Hypothalamus (tissue), 51 donors: ENCODE results near the gene DESI1.
A peak's percentile ranks its signal among the peaks of the same experiment; 100 is the strongest.
"Not testable (repeated sequence)": the region's sequence is repeated elsewhere in the genome, so short reads cannot be mapped to it uniquely, and the experiment has no call there.

ENCODE experiments used
- DNase-seq, 51 donors: peaks; one replicate each; lab custom pipeline; 2025; lab: John Stamatoyannopoulos, UW

DESI1 gene

DNA sequence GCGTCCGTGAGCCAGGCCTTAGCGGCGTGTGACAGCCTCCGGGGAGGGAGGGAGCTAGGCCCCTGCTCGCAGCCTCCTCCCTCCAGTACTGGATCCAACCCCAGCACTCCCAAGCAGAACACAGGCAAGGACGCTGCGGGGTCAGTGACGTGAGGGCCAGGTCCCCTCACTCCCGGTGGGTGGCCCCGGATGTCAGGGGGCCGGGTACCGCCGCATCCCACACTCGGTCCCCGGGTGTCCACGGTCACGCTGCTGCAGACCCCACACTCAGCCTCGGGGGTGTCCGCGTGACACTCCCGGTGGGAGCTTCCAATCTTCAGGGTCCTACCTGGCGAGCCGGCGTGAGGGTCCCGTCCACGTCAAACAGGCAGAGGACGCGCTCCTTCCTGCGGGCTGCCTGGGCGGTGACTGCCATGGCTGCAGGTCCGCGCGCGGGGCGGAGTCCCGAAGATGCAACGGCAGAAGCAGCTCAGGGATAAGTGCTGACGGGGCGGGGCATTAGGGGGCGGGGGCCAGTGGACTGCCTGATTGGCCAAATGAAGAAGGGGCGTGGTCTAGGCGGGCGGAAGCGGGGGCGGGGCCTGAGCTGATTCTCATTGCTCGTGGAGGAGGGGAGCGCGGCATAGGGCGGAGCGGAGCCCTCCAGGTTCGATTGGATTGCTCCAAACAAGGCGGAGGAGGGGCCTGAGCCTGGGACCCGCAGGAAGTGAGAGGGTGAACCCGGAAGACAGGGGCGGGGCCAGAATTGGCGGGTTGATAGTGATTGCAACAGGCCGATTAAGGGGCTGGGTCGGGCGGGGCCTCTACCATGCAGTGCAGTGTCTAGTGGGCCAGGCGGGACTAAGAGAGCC, 31.2 kb downstream of the DESI1 start, which contains the start of gene PMM1:
PMM1 (minus strand) TSS at position 450 of the 851 bp plus-strand sequence; CDS start at position 415, 35 bp downstream.
- DNase-seq = peak; percentile 67 to 100 (median 99)

- no peak for DNase-seq
These were observed 33.5 kb downstream of the DESI1 start for GRCh38 chr22:41587347-41587723.

DNA sequence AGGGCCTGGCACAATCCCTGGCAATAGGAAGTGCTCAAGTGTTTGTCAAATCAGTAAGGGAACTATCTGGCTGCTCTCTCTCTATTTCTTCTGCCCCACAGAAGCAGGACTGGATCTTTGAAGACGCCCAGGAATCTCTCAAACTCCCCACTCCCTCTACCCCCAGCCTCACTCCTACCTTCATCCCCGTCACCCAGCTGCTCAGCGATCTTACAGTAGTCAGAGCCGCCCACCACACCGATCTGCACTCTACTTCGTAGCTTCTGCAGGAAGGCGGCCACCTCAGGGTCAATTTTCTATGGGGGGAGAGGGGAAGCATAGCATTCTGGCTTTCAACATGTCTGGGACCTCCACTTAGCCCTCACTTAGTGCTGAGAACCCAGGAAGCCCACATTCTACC, 34.9 kb downstream of the DESI1 start:
- DNase-seq = no peak

GRCh38 chr22:41584881-41585280, 36.0 kb downstream of the DESI1 start:
- DNase-seq = no peak

GRCh38 chr22:41582694-41583093, 38.1 kb downstream of the DESI1 start:
- DNase-seq = no peak

GRCh38 chr22:41579997-41580355, 40.9 kb downstream of the DESI1 start:
- DNase-seq = no peak

DNA sequence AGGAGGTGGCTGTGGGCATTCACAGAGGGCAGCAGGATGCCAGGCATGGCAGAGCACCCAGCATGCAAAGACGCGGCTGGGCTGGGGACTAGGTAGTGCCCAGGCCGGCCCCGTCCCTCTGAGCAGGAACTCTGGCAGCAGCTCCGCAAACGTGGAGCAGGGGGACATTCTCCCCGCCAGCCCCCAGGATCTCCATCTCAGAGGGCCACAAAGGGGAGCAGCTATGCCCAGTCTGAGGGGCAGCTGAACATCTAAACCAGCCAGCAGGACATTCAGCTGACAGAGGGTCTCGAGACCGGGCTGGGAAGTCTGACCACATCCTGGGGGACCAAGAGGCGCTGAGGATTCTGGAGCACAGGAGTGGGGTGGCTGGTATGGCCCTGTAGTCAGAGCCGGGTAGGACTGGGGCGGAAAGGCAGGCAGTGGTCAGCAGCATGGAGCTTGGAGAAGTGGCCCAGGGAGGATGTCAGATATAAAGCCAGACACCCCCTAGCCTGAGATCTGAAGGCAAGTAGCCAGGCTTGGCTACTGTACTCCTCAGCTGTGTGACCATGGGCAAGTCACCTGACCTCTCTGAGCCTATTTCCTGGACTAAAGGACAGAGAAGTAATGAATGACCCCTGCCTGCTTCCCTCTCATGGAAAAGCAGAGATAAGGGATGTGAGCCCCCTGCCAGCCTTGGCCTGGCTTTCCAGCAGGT, 41.4 kb downstream of the DESI1 start:
- no peak for DNase-seq

- no peak for DNase-seq
These were observed 42.0 kb downstream of the DESI1 start for GRCh38 chr22:41578818-41579217.

- DNase-seq = no peak
These were observed 42.7 kb downstream of the DESI1 start for GRCh38 chr22:41578114-41578513.

GRCh38 chr22:41576877-41577276, 44.0 kb downstream of the DESI1 start:
- peak in 14 of 51 donors; percentile 17 to 46 (median 26) for DNase-seq

DNA sequence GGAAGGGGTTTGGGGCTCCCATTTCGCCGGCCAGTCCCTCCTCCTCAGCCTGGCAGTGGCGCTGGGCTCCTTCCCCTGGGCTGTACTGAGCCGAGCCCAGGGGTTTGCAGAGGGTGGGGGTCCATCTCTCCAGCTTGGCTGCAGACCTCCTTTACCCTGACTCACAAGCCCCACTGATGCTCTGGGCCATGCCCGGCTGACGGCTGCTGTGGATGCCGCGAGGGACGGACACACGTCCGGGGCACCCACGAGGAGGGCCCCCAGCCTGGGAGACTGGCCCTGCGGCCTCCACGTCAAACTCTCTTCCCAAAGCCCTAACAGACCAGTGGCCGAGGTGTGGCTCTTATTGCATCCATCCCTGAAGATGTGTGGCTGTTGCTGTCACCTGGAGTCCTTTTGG, 45.3 kb downstream of the DESI1 start:
- DNase-seq = no peak

DNA sequence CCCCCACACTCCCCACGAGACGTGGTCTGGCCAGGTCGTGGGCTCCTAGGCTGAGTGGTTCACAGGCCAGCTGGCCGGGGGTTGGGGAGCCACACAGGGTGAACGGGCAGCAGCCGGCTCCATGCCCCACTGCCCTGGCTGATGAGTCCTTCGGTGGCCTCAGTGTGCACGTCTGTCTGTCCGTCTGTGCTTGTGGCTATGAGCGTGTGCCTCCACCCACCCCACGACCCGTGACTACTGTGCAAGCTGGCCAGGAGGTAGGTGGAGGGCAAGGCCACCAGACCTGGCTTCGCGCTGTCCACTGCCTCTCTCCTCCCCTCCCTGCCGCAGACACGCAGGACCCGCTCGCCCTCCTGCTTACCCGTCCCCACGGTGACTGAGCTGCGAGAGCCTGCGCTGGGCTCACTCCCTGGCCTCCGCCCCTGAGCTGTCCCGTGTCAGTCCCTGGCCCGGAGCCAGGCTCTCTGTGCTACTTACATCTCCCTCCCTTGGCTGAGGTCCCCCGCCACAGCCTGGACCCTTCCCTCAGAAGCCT, 45.9 kb downstream of the DESI1 start:
- DNase-seq = peak in 25 of 51 donors; percentile 16 to 63 (median 39)

DNA sequence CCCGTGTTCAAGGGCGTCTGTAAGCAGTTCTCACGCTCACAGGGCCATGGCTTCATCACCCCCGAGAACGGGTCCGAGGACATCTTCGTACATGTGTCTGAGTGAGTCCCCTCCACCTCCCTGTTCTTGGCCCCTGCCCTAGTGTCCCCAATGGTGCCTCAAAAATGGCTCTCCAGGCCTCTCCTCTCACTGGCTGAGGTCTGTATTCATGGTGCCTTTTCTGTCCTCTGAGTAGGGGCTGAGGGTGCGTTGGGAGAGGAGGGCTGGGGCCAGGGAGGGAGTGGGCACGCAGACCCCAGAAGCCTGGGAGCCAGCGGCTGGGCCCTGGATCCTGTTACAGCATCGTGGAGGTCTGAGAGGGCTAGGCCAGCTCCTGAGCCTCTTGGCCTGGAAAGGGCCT, 47.2 kb downstream of the DESI1 start:
- DNase-seq = no peak

DNA sequence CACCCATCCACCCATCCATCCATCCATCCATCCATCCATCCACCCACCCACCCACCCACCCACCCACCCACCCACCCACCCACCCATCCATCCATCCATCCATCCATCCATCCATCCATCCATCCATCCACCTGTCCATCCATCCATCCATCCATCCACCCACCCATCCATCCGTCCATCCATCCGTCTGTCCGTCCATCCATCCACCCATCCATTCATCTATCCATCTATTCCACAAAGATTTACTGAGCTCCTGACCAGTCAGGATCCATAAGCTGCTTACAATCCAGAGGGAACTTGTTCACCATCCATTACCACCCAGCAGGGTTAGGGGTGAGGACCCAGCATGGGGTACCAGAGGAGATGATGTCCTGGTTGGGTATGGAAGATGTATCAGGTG, 48.5 kb downstream of the DESI1 start:
- not testable (repeated sequence) for DNase-seq

DNA sequence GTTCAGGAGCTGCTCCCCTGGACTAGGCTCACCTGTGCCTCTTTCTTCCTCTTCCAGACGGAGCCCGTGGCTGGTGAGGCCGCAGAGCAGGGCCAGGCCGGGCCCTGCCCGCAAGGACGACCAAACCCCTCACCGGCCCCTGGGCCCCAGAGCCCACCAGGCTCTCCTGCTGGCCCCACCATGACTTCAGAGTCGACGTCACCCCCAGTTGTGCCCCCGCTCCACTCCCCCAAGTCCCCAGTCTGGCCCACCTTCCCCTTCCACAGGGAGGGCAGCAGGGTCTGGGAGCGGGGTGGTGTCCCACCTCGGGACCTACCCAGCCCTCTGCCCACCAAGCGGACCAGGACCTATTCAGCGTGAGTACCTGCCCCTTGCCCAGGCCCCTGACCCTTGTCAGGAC, 49.1 kb downstream of the DESI1 start:
- DNase-seq = no peak

DNA sequence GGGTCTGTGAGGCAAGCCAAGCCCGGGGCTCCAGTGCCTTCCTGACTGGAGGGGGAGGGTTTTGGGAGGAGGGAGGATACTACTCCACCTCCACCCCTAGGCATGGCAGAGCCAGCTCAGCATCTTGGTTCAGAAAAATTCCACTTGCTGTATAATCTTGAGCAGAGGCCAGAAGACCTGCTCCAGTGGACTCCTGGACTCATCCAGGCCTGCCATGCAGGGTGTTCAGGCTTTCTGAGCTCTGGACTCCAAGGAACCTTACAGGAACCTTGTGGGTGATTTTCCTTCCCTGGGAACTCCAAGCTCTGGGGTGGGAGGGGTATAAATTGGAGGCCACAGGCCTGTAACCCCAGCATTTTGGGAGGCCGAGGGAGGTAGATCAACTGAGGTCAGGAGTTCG, 50.6 kb downstream of the DESI1 start:
- no peak for DNase-seq

DNA sequence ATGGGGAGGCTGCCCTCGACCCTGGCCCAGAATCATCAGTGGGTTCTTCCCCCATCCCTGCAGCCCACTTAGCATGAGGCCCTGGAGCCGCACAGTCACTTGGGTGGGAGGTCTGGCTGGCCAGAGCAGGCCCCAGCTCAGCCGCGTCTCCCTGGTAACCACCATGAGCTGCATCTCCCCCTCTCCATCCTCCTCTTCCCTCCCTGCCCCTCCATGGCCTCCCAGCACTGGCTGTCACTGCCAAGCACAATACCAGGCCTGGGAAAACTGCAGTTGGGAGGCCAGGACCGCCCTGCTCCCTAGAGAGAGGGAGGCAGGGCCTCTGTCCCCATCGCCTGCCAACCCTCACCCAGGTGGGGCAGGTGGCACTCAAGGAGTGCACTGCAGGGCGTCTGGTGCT, 52.0 kb downstream of the DESI1 start:
- peak in 16 of 51 donors; percentile 20 to 61 (median 46) for DNase-seq

DNA sequence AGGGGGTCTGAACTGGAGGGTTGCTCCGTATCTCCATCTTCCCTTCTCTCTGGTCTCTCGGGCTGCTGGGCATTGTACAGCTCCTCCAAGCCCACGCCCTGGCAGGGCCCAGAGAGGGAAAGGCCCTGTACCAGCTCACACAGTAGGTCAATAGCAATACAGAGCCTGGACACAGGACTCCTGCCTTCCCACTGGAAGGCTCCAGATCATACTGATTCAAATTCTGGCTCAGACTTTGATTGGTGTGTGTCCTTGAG, 53.4 kb downstream of the DESI1 start:
- no peak for DNase-seq

- DNase-seq = peak in 6 of 51 donors; percentile 12 to 45 (median 34)
These were observed 55.3 kb downstream of the DESI1 start for GRCh38 chr22:41565403-41566054.

DNA sequence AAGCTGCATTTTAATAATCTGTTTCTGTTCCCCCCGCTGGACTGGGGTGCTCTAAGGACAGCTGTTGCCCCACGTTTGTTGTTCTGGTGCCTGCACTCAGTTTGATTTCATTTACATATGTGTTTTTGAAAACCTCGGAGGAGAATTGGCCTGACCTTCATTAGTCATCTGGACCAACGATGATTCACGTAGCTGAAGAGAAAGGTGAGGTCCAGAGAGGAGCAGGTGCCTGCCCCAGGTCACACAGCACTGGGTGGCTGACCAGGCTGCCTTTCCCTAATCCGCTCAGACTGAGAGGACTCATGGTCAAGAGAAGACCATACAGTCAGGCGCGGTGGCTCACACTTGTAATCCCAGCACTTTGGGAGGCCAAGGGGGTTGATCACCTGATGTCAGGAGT, 56.3 kb downstream of the DESI1 start:
- no peak for DNase-seq

DNA sequence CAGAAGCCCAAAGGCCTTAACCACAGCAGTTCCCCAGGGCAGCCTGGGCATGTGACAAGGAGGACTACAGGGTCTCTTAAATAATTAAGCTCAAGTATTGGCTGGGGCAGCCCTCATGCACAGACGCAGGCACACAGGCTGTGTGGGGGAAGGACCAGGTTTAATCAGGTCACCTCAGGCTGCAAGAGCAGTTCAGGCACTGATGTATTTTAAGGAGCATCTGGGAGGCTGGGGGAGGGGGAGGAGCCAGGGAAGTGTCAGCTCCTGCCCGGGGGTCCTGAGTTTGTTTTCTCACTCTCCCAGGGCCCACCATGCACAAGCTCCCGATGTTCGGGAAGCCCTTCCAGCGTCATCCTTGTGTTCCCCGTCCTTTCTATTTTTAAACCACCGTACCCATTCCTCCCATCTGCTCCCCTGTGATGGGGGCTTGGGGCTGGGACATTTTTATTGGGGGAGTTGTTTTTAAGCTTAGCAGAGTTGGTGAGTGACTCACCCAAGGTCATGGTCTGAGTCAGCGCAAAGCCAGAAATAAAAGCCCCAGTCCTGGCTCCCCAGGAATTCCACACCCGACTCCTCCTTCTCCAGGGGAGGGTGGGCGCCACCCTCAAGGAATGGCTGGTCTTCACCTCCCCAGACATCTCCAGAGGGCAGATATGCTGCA, 57.7 kb downstream of the DESI1 start:
- peak in 1 of 51 donors; percentile 20 for DNase-seq
